Hepatocyte (in vitro differentiated cells): ENCODE results near the gene LLGL2.

ENCODE experiments used
- EZH2 ChIP-seq: fragments of 200-600 bp; sonication (generic); IDR thresholded peaks from 2 replicates; pipeline ENCODE4 v1.6.1; 2016; ENCODE audit warnings: antibody characterized with exemption, mild to moderate bottlenecking, borderline replicate concordance
- EZH2phosphoT487 ChIP-seq: fragments of 200-600 bp; sonication (generic); IDR thresholded peaks from one replicate; pipeline ENCODE4 v1.6.1; 2018; ENCODE audit warnings: antibody characterized with exemption, mild to moderate bottlenecking, low read depth, moderate library complexity; ENCODE audit not compliant: unreplicated experiment, severe bottlenecking
- TF ChIP-seq, protein P1 (sequence below): fragments of 200-600 bp; sonication (generic); IDR thresholded peaks from 2 replicates; pipeline ENCODE4 v1.5.1; 2016; ENCODE audit warnings: antibody characterized with exemption, mild to moderate bottlenecking; ENCODE audit not compliant: poor library complexity

DNA sequence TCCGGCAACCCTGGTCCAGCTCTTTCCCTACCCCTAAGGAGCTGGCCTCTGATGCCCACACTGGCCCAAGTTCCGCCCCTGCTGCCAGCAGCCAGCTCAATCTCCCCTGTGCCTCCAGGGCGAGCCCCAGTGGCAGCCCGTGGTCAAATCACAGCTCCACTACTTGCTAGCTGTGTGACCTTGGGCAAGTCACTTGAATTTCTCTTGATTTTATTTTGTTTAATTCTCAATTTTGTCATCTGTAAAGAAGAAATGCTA is 20.4 kb upstream of the LLGL2 start:
- TF ChIP-seq, protein P1, sequence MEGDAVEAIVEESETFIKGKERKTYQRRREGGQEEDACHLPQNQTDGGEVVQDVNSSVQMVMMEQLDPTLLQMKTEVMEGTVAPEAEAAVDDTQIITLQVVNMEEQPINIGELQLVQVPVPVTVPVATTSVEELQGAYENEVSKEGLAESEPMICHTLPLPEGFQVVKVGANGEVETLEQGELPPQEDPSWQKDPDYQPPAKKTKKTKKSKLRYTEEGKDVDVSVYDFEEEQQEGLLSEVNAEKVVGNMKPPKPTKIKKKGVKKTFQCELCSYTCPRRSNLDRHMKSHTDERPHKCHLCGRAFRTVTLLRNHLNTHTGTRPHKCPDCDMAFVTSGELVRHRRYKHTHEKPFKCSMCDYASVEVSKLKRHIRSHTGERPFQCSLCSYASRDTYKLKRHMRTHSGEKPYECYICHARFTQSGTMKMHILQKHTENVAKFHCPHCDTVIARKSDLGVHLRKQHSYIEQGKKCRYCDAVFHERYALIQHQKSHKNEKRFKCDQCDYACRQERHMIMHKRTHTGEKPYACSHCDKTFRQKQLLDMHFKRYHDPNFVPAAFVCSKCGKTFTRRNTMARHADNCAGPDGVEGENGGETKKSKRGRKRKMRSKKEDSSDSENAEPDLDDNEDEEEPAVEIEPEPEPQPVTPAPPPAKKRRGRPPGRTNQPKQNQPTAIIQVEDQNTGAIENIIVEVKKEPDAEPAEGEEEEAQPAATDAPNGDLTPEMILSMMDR = no peak
- TF ChIP-seq EZH2phosphoT487 = no peak
- no peak for TF ChIP-seq EZH2
